CD14-positive monocyte (primary cell): ENCODE results near the gene BTN3A1. TPM values are rescaled to one million over a fixed set of nuclear protein-coding genes. Genes with fewer than 3 reads are reported as not detected.

Experiments
- DNase-seq, 3 donors: peaks; one replicate each; pipeline ENCODE4 v3.0.0-alpha.2; 2011 to 2022
- H2AFZ ChIP-seq: 2 replicates; pipeline ENCODE4 v1.6.0; 2012; ENCODE audit warnings: mild to moderate bottlenecking, low read depth, low read length, inconsistent platforms; ENCODE audit not compliant: insufficient read depth, poor library complexity, severe bottlenecking
- H3K27ac ChIP-seq, 2 donors: 1 replicate in 1 of 2; 2 replicates in 1 of 2; pipeline ENCODE4 v1.5.1; 2012 to 2013; ENCODE audit warnings: low read length in 2 of 2, control low read depth in 1 of 2, inconsistent platforms in 1 of 2, low read depth in 1 of 2, mild to moderate bottlenecking in 1 of 2
- H3K27me3 ChIP-seq, 2 donors: one replicate each; pipeline versions ENCODE4 v1.6.0 to v1.6.1; 2011 to 2013; ENCODE audit warnings: low read length in 2 of 2; ENCODE audit not compliant: control insufficient read depth in 2 of 2, insufficient read depth in 2 of 2
- H3K36me3 ChIP-seq, 2 donors: replicated peaks in 1 of 2; 1 replicate in 1 of 2; 2 replicates in 1 of 2; pipeline versions ENCODE4 v1.5.1 to v1.6.1; 2012 to 2013; ENCODE audit warnings: low read length in 2 of 2, control low read depth in 1 of 2, inconsistent platforms in 1 of 2, mild to moderate bottlenecking in 1 of 2; ENCODE audit not compliant: insufficient read depth in 2 of 2, control insufficient read depth in 1 of 2
- H3K4me1 ChIP-seq, 2 donors: 1 replicate in 1 of 2; 2 replicates in 1 of 2; pipeline versions ENCODE4 v1.5.1 to v1.6.1; 2012 to 2013; ENCODE audit warnings: low read length in 2 of 2, control low read depth in 1 of 2, inconsistent platforms in 1 of 2, mild to moderate bottlenecking in 1 of 2, moderate library complexity in 1 of 2; ENCODE audit not compliant: insufficient read depth in 2 of 2, control insufficient read depth in 1 of 2
- H3K4me2 ChIP-seq: replicated peaks from 2 replicates; pipeline ENCODE3; 2012; ENCODE audit warnings: low read length, moderate library complexity, mild to moderate bottlenecking; ENCODE audit not compliant: poor library complexity, severe bottlenecking; ENCODE audit errors: extremely low read depth
- H3K4me3 ChIP-seq, 3 experiments: fragments of 200-600 bp in 1 of 3; sonication (generic) in 1 of 3; replicated peaks in 1 of 3; 1 replicate in 2 of 3; 2 replicates in 1 of 3; pipeline ENCODE4 v1.5.1; 2011 to 2013; ENCODE audit warnings: low read length in 3 of 3, mild to moderate bottlenecking in 3 of 3, control low read depth in 2 of 3, low read depth in 2 of 3, inconsistent platforms in 1 of 3, moderate library complexity in 1 of 3
- H3K79me2 ChIP-seq: 2 replicates; pipeline ENCODE4 v1.6.0; 2012; ENCODE audit warnings: mild to moderate bottlenecking, control low read depth, inconsistent platforms, low read length, moderate library complexity; ENCODE audit not compliant: insufficient read depth
- H3K9ac ChIP-seq: 2 replicates; pipeline ENCODE4 v1.6.0; 2017; ENCODE audit warnings: low read length, mild to moderate bottlenecking; ENCODE audit not compliant: insufficient read depth, poor library complexity, severe bottlenecking
- H3K9me3 ChIP-seq, 2 donors: replicated peaks in 1 of 2; 1 replicate in 1 of 2; 2 replicates in 1 of 2; pipeline versions ENCODE4 v1.5.1 to v1.6.1; 2012 to 2013; ENCODE audit warnings: low read length in 2 of 2, control low read depth in 1 of 2; ENCODE audit not compliant: control insufficient read depth in 1 of 2, insufficient read depth in 1 of 2
- H4K20me1 ChIP-seq: 2 replicates; pipeline ENCODE4 v1.6.0; 2012; ENCODE audit warnings: mild to moderate bottlenecking, low read length, control low read depth, moderate library complexity; ENCODE audit not compliant: insufficient read depth
- H3K27ac Mint-ChIP-seq, 7 donors: one replicate each; pipeline ENCODE4 v1.8.0; 2020; ENCODE audit warnings: mild to moderate bottlenecking in 7 of 7, mixed read lengths in 7 of 7, moderate library complexity in 6 of 7, inconsistent platforms in 2 of 7
- H3K27me3 Mint-ChIP-seq, 3 donors: one replicate each; pipeline ENCODE4 v1.8.0; 2021 to 2022; ENCODE audit warnings: low read depth in 3 of 3, mild to moderate bottlenecking in 3 of 3, mixed read lengths in 3 of 3, moderate library complexity in 3 of 3, inconsistent platforms in 1 of 3
- H3K36me3 Mint-ChIP-seq, 2 donors: one replicate each; pipeline ENCODE4 v1.8.0; 2020; ENCODE audit warnings: mixed read lengths in 2 of 2, inconsistent platforms in 1 of 2, mild to moderate bottlenecking in 1 of 2
- H3K4me1 Mint-ChIP-seq: one replicate; pipeline ENCODE4 v1.8.0; 2020; ENCODE audit warnings: mild to moderate bottlenecking, mixed read lengths
- H3K4me3 Mint-ChIP-seq, 2 donors: one replicate each; pipeline ENCODE4 v1.8.0; 2020; ENCODE audit warnings: mild to moderate bottlenecking in 2 of 2, mixed read lengths in 2 of 2, moderate library complexity in 1 of 2
- H3K9me3 Mint-ChIP-seq, 7 donors: one replicate each; pipeline ENCODE4 v1.8.0; 2020 to 2022; ENCODE audit warnings: mixed read lengths in 7 of 7, mild to moderate bottlenecking in 6 of 7, moderate library complexity in 6 of 7, inconsistent platforms in 2 of 7
- CTCF ChIP-seq: fragments of 200-600 bp; IDR thresholded peaks from one replicate; pipeline ENCODE4 v1.8.0; 2022; ENCODE audit warnings: antibody characterized with exemption, mild to moderate bottlenecking
- WGBS: methylation state at CpG from one replicate; pipeline ENCODE4 v1.1.5; 2013; ENCODE audit warnings: missing lambda C conversion rate; ENCODE audit not compliant: insufficient coverage; 5-methylcytosine and 5-hydroxymethylcytosine counted together
- intact Hi-C, 2 donors: fragments of 100-400 bp; cut with micrococcal nuclease; formaldehyde crosslinking; loops; one replicate each; pipeline versions ENCODE4 v1.15.0 to v1.15.1; 2023
- polyA plus RNA-seq, 3 donors: library from polyadenylated mRNA; depleted of rRNA in 1 of 3; unstranded in 2 of 3; stranded (reverse) in 1 of 3; fragments of 300-500 nt in 2 of 3; fragments of >200 nt in 1 of 3; fragmentation: Illumina TruSeq in 2 of 3; gene quantifications; 1 replicate in 2 of 3; 2 replicates in 1 of 3; pipeline ENCODE4 v1.2.3, GENCODE V29; 2012 to 2021

BTN3A1 gene
- polyA plus RNA-seq, 3 donors: 19.7 to 114 (median 25.1) TPM

GRCh38 chr6:26454631-26455030 is 52.6 kb downstream of the BTN3A1 start:
- TF ChIP-seq CTCF: no peak
- H4K20me1 ChIP-seq: peaks cover 7% of the 10 kb centered on the region
- Mint-ChIP-seq H3K27ac (no peak overlapping the region), H3K9me3 (peaks cover 0 to 2% (median 0%) of the 10 kb centered on the region in 7 donors), H3K36me3 (peaks cover 30 to 37% of the 10 kb centered on the region in 2 donors), H3K4me3 (no peak overlapping the region), H3K27me3 (peaks cover 0 to 5% (median 0%) of the 10 kb centered on the region in 3 donors), H3K4me1 (peaks cover 40% of the 10 kb centered on the region)
- DNase-seq: no peak
- peaks cover 27 to 38% of the 10 kb centered on the region in 2 donors for H3K4me1 ChIP-seq
- intact Hi-C loops: no loop called here
- H3K79me2 ChIP-seq: peaks cover 22% of the 10 kb centered on the region
- no peak overlapping the region for H3K27ac ChIP-seq
- no peaks in the 10 kb centered on the region for H3K27me3 ChIP-seq
- H3K4me3 ChIP-seq: no peak overlapping the region
- no CpG with 5 or more reads among the region's 1 CpG for WGBS
- peaks cover 21 to 34% of the 10 kb centered on the region in 2 donors for H3K36me3 ChIP-seq
- no peak overlapping the region for H2AFZ ChIP-seq
- no peaks in the 10 kb centered on the region for H3K9me3 ChIP-seq
- H3K9ac ChIP-seq: no peak overlapping the region
- H3K4me2 ChIP-seq: no peak overlapping the region

- Histone ChIP-seq H3K9ac (no peak overlapping the region), H3K36me3 (peaks cover 22 to 34% of the 10 kb centered on the region in 2 donors), H3K4me2 (no peak overlapping the region), H3K27me3 (no peaks in the 10 kb centered on the region), H2AFZ (no peak overlapping the region), H4K20me1 (peaks cover 16% of the 10 kb centered on the region), H3K79me2 (peaks cover 31% of the 10 kb centered on the region), H3K4me1 (peaks cover 35 to 46% of the 10 kb centered on the region in 2 donors), H3K9me3 (no peaks in the 10 kb centered on the region), H3K4me3 (no peak overlapping the region), H3K27ac (no peak overlapping the region)
- intact Hi-C loops: no loop called here
- H3K36me3 Mint-ChIP-seq: peaks cover 30 to 37% of the 10 kb centered on the region in 2 donors
- peaks cover 0 to 2% (median 0%) of the 10 kb centered on the region in 7 donors for H3K9me3 Mint-ChIP-seq
- H3K27ac Mint-ChIP-seq: no peak overlapping the region
- TF ChIP-seq CTCF: no peak
- peaks cover 48% of the 10 kb centered on the region for H3K4me1 Mint-ChIP-seq
- H3K27me3 Mint-ChIP-seq: peaks cover 0 to 5% (median 0%) of the 10 kb centered on the region in 3 donors
- H3K4me3 Mint-ChIP-seq: no peak overlapping the region
- WGBS: 43% methylated on average over 1 of the region's 3 CpGs
- DNase-seq: no peak
These were observed 53.4 kb downstream of the BTN3A1 start for GRCh38 chr6:26455357-26455970.
